ENCODE measurements around the gene ZNF813.
"Not testable (repeated sequence)": the region's sequence is repeated elsewhere in the genome, so short reads cannot be mapped to it uniquely, and the experiment has no call there.

GRCh38 chr19:53447196-53447595 is 20.3 kb upstream of the ZNF813 start:
- TF ChIP-seq, protein P1, sequence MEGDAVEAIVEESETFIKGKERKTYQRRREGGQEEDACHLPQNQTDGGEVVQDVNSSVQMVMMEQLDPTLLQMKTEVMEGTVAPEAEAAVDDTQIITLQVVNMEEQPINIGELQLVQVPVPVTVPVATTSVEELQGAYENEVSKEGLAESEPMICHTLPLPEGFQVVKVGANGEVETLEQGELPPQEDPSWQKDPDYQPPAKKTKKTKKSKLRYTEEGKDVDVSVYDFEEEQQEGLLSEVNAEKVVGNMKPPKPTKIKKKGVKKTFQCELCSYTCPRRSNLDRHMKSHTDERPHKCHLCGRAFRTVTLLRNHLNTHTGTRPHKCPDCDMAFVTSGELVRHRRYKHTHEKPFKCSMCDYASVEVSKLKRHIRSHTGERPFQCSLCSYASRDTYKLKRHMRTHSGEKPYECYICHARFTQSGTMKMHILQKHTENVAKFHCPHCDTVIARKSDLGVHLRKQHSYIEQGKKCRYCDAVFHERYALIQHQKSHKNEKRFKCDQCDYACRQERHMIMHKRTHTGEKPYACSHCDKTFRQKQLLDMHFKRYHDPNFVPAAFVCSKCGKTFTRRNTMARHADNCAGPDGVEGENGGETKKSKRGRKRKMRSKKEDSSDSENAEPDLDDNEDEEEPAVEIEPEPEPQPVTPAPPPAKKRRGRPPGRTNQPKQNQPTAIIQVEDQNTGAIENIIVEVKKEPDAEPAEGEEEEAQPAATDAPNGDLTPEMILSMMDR (IDR thresholded peaks at IDR 0.05; ENCODE audit: low read length) = not testable (repeated sequence)
- not testable (repeated sequence) for TF ChIP-seq EZH2 (IDR thresholded peaks at IDR 0.05; ENCODE audit: borderline replicate concordance, low read length)
